ENCODE measurements around the gene CLCN4.

DNA sequence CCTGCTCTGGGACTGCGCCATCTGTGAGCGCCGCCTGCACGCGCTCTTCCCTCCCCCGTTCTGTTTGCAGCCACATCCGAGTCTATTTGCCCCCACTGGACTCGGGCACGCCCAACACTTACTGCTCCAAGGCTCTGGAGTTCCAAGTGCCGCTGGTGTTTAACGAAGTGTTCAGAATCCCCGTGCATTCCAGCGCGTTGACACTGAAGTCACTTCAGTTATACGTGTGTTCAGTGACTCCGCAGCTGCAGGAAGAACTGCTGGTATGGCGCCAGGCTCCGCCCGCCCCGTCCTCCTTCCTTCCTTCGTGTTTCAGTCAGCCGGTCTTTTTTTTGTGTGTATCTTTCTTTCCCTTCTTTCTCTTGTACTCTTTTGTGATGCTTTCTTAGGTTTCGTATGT, 30.7 kb upstream of the CLCN4 start:
- TF ChIP-seq CTCF (IDR thresholded peaks at IDR 0.05) (no peak), POLR2A (IDR thresholded peaks at IDR 0.05) (no peak)
